Fibroblast of mammary gland (primary cell): Measurements from ENCODE around the gene ZNF107.
"Not testable (repeated sequence)": the region's sequence is repeated elsewhere in the genome, so short reads cannot be mapped to it uniquely, and the experiment has no call there.

ENCODE experiments used
- DNase-seq: peaks from one replicate; pipeline ENCODE4 v3.0.0-alpha.2; 2010; ENCODE audit warnings: low read depth
- H3K4me3 ChIP-seq: 2 replicates; pipeline ENCODE4 v1.5.1; 2011; ENCODE audit warnings: low read depth, mild to moderate bottlenecking, low read length, moderate library complexity; ENCODE audit not compliant: control insufficient read depth
- TF ChIP-seq, protein P1 (sequence below): conservative IDR thresholded peaks from 2 replicates; pipeline ENCODE4 v1.5.1; 2011; ENCODE audit warnings: low read depth, low read length, inconsistent platforms; ENCODE audit not compliant: control insufficient read depth, insufficient read depth

ZNF107 gene

DNA sequence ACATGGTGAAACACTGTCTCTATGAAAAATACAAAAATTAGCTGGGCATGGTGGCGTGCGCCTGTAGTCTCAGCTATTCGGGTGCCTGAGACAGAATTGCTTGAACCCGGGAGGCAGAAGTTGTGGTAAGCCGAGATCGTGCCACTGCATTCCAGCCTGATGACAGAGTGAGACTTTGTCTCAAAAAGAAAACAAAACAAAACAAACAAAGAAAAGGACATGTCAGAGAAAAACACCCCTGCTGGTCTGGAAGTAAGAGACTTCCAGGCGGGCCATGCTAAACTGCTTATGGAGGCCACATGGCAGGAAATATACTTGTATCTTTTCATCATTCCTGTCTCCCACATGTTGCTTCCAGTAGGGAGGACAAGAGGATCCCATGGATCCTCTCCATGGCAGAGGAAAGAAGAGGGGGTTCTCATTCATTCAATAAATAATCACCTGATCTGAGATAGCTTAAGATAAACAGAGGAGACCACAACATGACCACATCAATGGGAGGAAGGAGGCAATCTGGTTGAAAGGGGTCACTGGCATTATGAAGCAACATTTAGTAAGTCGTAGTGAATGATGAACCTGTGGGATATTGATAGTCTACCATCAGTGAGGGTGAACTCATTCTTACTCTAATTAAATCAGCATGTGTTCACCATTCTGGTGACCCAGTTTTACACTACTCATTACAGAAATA lies 67.8 kb downstream of the ZNF107 start:
- DNase-seq = no peak
- H3K4me3 ChIP-seq = no peak overlapping the region
- TF ChIP-seq, protein P1, sequence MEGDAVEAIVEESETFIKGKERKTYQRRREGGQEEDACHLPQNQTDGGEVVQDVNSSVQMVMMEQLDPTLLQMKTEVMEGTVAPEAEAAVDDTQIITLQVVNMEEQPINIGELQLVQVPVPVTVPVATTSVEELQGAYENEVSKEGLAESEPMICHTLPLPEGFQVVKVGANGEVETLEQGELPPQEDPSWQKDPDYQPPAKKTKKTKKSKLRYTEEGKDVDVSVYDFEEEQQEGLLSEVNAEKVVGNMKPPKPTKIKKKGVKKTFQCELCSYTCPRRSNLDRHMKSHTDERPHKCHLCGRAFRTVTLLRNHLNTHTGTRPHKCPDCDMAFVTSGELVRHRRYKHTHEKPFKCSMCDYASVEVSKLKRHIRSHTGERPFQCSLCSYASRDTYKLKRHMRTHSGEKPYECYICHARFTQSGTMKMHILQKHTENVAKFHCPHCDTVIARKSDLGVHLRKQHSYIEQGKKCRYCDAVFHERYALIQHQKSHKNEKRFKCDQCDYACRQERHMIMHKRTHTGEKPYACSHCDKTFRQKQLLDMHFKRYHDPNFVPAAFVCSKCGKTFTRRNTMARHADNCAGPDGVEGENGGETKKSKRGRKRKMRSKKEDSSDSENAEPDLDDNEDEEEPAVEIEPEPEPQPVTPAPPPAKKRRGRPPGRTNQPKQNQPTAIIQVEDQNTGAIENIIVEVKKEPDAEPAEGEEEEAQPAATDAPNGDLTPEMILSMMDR = no peak

DNA sequence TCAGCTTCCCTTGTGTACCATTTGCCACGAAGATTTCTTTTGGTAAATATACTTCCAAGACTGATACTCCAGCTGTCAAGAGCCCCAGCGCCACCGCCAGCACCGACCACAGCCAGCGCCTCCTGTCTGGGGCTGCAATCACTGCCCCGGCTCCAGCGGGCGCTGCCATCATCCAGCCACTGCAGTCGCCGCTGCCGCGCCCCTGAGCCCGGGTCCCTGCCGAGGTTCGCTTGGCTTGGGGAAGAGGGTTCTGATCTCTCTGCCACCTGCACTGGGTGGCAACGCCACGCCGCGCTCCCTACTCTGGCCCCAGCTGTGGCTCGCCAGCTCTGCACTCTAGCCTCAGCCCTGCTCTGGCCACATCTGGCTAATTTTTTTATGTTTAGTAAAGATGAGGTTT lies 70.6 kb downstream of the ZNF107 start:
- no peak overlapping the region for H3K4me3 ChIP-seq
- TF ChIP-seq, protein P1 = no peak
- DNase-seq = no peak

DNA sequence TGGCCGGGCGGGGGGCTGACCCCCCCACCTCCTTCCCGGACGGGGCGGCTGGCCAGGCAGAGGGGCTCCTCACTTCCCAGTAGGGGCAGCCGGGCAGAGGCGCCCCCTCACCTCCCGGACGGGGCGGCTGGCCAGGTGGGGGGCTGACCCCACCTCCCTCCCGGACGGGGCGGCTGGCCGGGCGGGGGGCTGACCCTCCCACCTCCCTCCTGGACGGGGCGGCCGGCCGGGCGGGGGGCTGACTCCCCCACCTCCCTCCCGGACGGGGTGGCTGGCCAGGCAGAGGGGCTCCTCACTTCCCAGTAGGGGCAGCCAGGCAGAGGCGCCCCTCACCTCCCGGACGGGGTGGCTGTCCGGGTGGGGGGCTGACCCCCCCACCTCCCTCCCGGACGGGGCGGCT lies 72.5 kb downstream of the ZNF107 start:
- not testable (repeated sequence) for H3K4me3 ChIP-seq, DNase-seq

DNA sequence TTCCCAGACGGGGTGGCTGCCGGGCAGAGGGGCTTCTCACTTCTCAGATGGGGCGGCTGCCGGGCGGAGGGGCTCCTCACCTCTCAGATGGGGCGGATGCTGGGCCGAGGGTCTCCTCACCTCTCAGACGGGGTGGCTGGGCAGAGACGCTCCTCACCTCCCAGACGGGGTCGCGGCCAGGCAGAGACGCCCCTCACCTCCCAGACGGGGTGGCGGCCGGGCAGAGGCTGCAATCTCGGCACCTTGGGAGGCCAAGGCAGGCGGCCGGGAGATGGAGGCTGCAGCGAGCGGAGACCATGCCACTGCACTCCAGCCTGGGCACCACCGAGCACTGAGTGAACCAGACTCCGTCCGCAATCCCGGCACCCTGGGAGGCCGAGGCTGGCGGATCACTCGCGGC lies 73.0 kb downstream of the ZNF107 start:
- not testable (repeated sequence) for DNase-seq, H3K4me3 ChIP-seq

DNA sequence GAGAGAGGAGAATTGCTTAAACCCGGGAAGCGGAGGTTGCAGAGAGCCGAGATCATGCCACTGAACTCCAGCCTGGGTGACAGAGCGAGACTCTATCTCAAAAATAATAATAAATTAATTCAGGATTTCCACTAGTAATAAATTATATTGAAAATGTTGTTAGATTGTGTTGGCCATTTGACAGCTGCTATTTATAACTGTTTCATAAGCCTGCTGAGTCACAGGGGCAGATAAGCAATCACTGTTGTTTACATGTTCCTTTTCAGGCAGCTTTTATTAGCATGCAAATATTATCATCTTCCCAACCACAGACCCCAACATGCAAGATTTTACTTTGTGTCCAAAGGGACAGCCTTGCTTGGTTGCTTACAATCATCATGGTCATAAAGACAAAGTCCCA lies 78.7 kb downstream of the ZNF107 start:
- DNase-seq = no peak
- no peak overlapping the region for H3K4me3 ChIP-seq
- TF ChIP-seq, protein P1 = no peak

DNA sequence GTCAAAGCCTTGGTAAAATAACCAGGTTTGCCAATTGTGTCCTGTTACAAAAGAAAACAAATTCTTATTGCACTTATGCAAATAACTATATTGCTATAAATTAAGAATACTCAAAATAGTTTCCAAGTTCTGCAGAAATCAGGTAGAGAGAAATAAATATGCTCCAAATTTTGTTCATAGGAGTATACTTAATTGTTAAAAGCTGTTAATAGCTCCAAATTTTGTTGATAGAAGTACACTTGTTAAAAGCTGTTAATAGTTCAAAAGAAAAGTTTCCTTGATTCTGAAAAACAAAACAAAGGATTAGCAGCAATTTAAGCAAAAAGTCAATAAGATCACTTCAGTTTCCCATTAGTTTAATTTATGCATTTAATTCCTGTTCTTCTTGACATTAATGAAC lies 81.9 kb downstream of the ZNF107 start:
- TF ChIP-seq, protein P1 = no peak
- H3K4me3 ChIP-seq = no peak overlapping the region
- DNase-seq = no peak

DNA sequence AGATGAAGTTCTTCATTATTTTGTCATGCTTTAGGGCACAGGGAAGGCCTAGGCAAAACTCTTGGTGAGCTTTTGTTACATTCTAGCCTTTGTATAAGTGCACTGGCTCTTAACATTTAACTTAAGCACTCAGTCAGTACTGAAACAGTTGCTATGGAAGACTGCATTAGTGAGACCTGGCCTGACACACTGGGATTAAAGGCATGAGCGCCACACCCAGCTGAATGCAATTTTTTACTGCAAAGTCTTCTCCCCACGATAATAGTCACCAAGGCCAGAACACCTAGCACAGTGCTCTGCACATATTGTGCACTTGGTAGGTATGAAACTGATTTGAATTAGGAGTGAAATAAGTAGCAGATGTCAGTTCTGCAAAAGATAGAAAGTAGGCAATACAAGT lies 87.1 kb downstream of the ZNF107 start:
- H3K4me3 ChIP-seq = no peak overlapping the region
- no peak for DNase-seq
- TF ChIP-seq, protein P1 = no peak

DNA sequence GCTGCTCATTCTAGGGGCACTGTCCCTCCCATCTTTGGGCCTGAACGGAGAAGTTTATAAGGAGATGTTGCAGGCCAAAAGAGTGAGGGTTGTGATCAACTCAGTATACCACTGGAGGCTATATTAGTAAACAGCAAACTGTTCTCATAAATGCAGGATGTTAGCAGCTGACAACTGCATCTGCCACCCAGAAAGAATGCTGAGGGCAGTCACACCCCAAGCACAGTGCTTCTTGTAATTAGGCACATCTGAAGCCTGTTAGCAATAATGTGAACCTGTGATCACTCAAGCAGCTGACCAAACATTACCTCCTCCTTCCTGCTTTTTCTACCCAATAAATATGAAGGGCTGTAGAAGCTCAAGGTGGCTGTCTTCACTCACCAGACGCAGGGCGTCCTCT lies 89.9 kb downstream of the ZNF107 start:
- no peak for DNase-seq
- TF ChIP-seq, protein P1 = no peak
- H3K4me3 ChIP-seq = no peak overlapping the region
